ENCODE measurements around the gene NPM1.

GRCh38 chr5:171412186-171412585, 24.5 kb downstream of the NPM1 start:
- TF ChIP-seq SUZ12 (IDR thresholded peaks at IDR 0.05; ENCODE audit: extremely low read depth, insufficient read depth, insufficient read length) (no peak), YY1 (IDR thresholded peaks at IDR 0.05; ENCODE audit: insufficient read depth, insufficient read length) (no peak), ZNF274 (IDR thresholded peaks at IDR 0.05; ENCODE audit: low read depth, low read length) (no peak)
